ENCODE measurements around the gene LUM.

Gene LUM

GRCh38 chr12:91057368-91058165 is 53.7 kb downstream of the LUM start, which contains the start of gene KERA:
Gene KERA, minus strand, starts transcription at chr12:91058024. Its CDS starts 1,743 bp downstream, at chr12:91056281.
- CTCF ChIA-PET, result interaction anchor here (0.6 kb wide), 1 partner anchor 150 kb away, joined by 6 read pairs; no protein-coding TSS in a partner anchor
- POLR2A ChIA-PET, result no interaction called here

GRCh38 chr12:91056488-91056887 is 54.8 kb downstream of the LUM start:
- CTCF ChIA-PET, result interaction anchor here (0.6 kb wide), 1 partner anchor 79 kb away, joined by 4 read pairs; no protein-coding TSS in a partner anchor

More at GRCh38 chr12:91057368-91058165, 53.7 kb downstream of the LUM start, which contains the start of gene KERA:
- H3K4me1 ChIP-seq (ENCODE audit: control insufficient read depth, insufficient read depth, low read length), result no peaks in the 10 kb centered on the region
- no peak within 1 kb of the TSS for H3K27ac ChIP-seq (ENCODE audit: extremely low read depth, low read depth, low read length)
- TF ChIP-seq MYNN (tag by site-specific recombination; IDR thresholded peaks at IDR 0.05; ENCODE audit: borderline replicate concordance), result no peak
- no peaks in the 10 kb centered on the region for H3K36me3 ChIP-seq (ENCODE audit: control insufficient read depth in 2 of 2, insufficient read depth in 1 of 2, low read length in 2 of 2)
- no peaks in the 10 kb centered on the region for H3K9me3 ChIP-seq (ENCODE audit: control insufficient read depth, insufficient read depth, low read depth, low read length)
- H3K4me3 ChIP-seq (ENCODE audit: low read depth, low read length), result no peak within 1 kb of the TSS

GRCh38 chr12:91055976-91056375 is 55.3 kb downstream of the LUM start:
- Histone ChIP-seq H3K9me3 (ENCODE audit: control insufficient read depth, insufficient read depth, low read depth, low read length) (no peaks in the 10 kb centered on the region), H3K36me3 (ENCODE audit: control insufficient read depth in 2 of 2, insufficient read depth in 1 of 2, low read length in 2 of 2) (no peaks in the 10 kb centered on the region), H3K4me3 (ENCODE audit: low read depth, low read length) (no peak overlapping the region), H3K27ac (ENCODE audit: extremely low read depth, low read depth, low read length) (no peak overlapping the region), H3K4me1 (ENCODE audit: control insufficient read depth, insufficient read depth, low read length) (no peaks in the 10 kb centered on the region)
- ChIA-PET CTCF (interaction anchor here (0.6 kb wide), 1 partner anchor 78 kb away, joined by 4 read pairs; no protein-coding TSS in a partner anchor), POLR2A (no interaction called here)
- no peak for TF ChIP-seq ZNF645 (tag by site-specific recombination; IDR thresholded peaks at IDR 0.05)
- TF ChIP-seq ZNF544 (tag by site-specific recombination; IDR thresholded peaks at IDR 0.05), result no peak
- no peak for TF ChIP-seq RBAK (tag by site-specific recombination; IDR thresholded peaks at IDR 0.05)
- TF ChIP-seq ZNF2 (tag by site-specific recombination; IDR thresholded peaks at IDR 0.05), result no peak
- TF ChIP-seq PRDM6 (tag by site-specific recombination; IDR thresholded peaks at IDR 0.05), result no peak
- no peak for TF ChIP-seq ZNF169 (tag by site-specific recombination; IDR thresholded peaks at IDR 0.05)
- no peak for TF ChIP-seq ZNF530 (tag by site-specific recombination; IDR thresholded peaks at IDR 0.05; ENCODE audit: low read depth)
- TF ChIP-seq KLF16 (tag by site-specific recombination; IDR thresholded peaks at IDR 0.05), result no peak

More at GRCh38 chr12:91056488-91056887, 54.8 kb downstream of the LUM start:
- POLR2A ChIA-PET, result no interaction called here
- H3K4me3 ChIP-seq (ENCODE audit: low read depth, low read length), result no peak overlapping the region
- H3K4me1 ChIP-seq (ENCODE audit: control insufficient read depth, insufficient read depth, low read length), result no peaks in the 10 kb centered on the region
- TF ChIP-seq ZNF433 (tag by site-specific recombination; IDR thresholded peaks at IDR 0.05; ENCODE audit: low read depth), result no peak
- no peak overlapping the region for H3K27ac ChIP-seq (ENCODE audit: extremely low read depth, low read depth, low read length)
- H3K9me3 ChIP-seq (ENCODE audit: control insufficient read depth, insufficient read depth, low read depth, low read length), result no peaks in the 10 kb centered on the region
- no peaks in the 10 kb centered on the region for H3K36me3 ChIP-seq (ENCODE audit: control insufficient read depth in 2 of 2, insufficient read depth in 1 of 2, low read length in 2 of 2)

GRCh38 chr12:91053951-91054715 is 57.2 kb downstream of the LUM start:
- TF ChIP-seq KLF10 (tag by site-specific recombination; IDR thresholded peaks at IDR 0.05) (no peak), ZNF155 (tag by site-specific recombination; IDR thresholded peaks at IDR 0.05) (no peak), ZBTB8A (tag by site-specific recombination; IDR thresholded peaks at IDR 0.05) (no peak), ZNF621 (tag by site-specific recombination; IDR thresholded peaks at IDR 0.05) (no peak), ZNF121 (tag by site-specific recombination; IDR thresholded peaks at IDR 0.05) (no peak), SCRT2 (tag by site-specific recombination; IDR thresholded peaks at IDR 0.05) (no peak), ZNF10 (tag by site-specific recombination; IDR thresholded peaks at IDR 0.05) (no peak), OVOL3 (tag by site-specific recombination; IDR thresholded peaks at IDR 0.05) (no peak), ZNF398 (tag by site-specific recombination; IDR thresholded peaks at IDR 0.05) (no peak), ZNF37A (tag by site-specific recombination; IDR thresholded peaks at IDR 0.05) (no peak)
- no peaks in the 10 kb centered on the region for H3K4me1 ChIP-seq (ENCODE audit: control insufficient read depth, insufficient read depth, low read length)
- POLR2A ChIA-PET, result no interaction called here
- H3K4me3 ChIP-seq (ENCODE audit: low read depth, low read length), result no peak overlapping the region
- no peaks in the 10 kb centered on the region for H3K36me3 ChIP-seq (ENCODE audit: control insufficient read depth in 2 of 2, insufficient read depth in 1 of 2, low read length in 2 of 2)
- CTCF ChIA-PET, result interaction anchor here (0.7 to 1.2 kb wide), 2 partner anchors 56 to 328 kb away, joined by 3 read pairs; no protein-coding TSS in a partner anchor
- H3K9me3 ChIP-seq (ENCODE audit: control insufficient read depth, insufficient read depth, low read depth, low read length), result no peaks in the 10 kb centered on the region
- H3K27ac ChIP-seq (ENCODE audit: extremely low read depth, low read depth, low read length), result no peak overlapping the region

Measured in HEK293 (cell line).